ENCODE measurements around the gene TCTA.

DNA sequence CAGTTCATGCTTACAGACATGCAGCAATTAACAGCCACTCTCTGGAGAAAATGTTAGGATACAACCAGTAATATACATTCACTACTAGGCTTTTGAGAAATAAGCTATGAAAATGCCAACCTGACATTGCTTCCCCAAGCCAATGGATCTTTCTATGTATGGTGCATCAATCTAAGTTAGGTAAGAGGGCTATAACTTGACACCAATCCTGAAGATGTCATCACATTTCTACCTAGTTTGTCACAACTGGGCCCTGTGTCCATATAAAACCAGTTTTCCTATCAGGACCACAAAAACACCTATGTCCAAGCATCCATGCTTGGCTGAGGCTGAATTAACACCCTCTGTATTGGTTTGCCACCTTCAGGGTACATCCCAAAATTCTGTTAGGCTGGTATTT is 40.3 kb upstream of the TCTA start:
- TF ChIP-seq CTCF (IDR thresholded peaks at IDR 0.05) = no peak
- no peak for TF ChIP-seq POLR2AphosphoS5 (IDR thresholded peaks at IDR 0.05; ENCODE audit: insufficient read depth in 1 of 2, low read depth in 1 of 2)
- TF ChIP-seq POLR2A (IDR thresholded peaks at IDR 0.05) = no peak
